ENCODE measurements around the gene CENPX.
A peak's percentile ranks its signal among the peaks of the same experiment; 100 is the strongest.

CENPX gene

DNA sequence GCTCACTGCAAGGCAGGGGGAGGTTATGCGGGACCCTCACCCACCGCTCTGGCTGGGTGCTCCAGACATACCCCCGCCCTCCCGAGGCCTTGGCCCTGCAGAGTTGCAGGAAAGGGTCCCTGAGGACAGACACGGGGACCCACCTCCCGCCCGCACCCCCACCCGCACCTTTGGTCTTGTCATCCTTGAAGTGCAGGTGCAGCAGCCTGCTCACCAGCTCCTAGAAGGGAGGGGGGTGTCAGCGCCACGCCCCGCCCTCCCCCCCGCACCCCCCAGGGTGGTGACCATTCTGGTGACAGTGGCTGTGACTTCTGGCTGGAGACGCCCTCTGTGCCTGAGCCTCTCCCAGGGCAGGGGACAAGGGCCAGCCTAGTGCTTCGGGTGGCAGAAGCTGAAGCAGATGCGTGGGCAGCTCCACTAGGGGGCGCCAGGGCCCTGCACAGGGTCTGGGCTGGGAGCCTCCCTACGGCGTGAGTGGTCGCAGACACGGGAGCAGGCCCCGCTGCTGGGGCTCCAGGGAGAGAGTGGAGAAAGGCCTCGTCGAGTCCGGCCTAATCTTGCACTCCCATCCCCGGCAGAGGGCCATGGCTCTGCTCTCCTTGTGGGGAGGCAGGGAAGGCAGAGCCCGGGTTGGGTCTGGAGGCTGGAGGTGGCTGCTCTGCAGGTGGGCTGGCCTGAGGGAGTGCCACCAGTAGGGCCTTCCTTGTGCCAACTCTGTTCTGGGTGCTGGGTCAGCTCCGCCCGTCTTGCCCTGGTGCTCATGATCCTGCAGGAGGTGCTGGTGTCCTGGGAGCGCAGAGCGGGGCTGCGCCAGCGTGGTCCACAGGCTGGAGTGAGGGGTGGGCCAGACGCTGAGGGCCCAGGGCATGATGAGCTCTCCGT, 2.7 kb downstream of the CENPX start:
- in situ Hi-C loops (cut with MboI; ENCODE audit: low sequenced_read_pairs, unreplicated experiment): loop anchor here (10.0 kb wide), 1 partner anchor 135 kb away; no protein-coding TSS in a partner anchor
- DNase-seq (ENCODE audit: low spot score): peak; percentile 85
- TF ChIP-seq CTCF (IDR thresholded peaks at IDR 0.05; ENCODE audit: borderline replicate concordance, control extremely low read depth, extremely low read depth, insufficient read depth, missing control alignments): peak; percentile 85

- in situ Hi-C loops (cut with MboI; ENCODE audit: low sequenced_read_pairs, unreplicated experiment): no loop called here
- no peak for TF ChIP-seq CTCF (IDR thresholded peaks at IDR 0.05; ENCODE audit: borderline replicate concordance, control extremely low read depth, extremely low read depth, insufficient read depth, missing control alignments)
- no peak for DNase-seq (ENCODE audit: low spot score)
These were observed 3.5 kb downstream of the CENPX start for GRCh38 chr17:82018989-82019689.

GRCh38 chr17:82018152-82018988, 4.3 kb downstream of the CENPX start:
- no peak for DNase-seq (ENCODE audit: low spot score)
- in situ Hi-C loops (cut with MboI; ENCODE audit: low sequenced_read_pairs, unreplicated experiment): no loop called here
- TF ChIP-seq CTCF (IDR thresholded peaks at IDR 0.05; ENCODE audit: borderline replicate concordance, control extremely low read depth, extremely low read depth, insufficient read depth, missing control alignments): no peak

- in situ Hi-C loops (cut with MboI; ENCODE audit: low sequenced_read_pairs, unreplicated experiment): no loop called here
- DNase-seq (ENCODE audit: low spot score): no peak
- no peak for TF ChIP-seq CTCF (IDR thresholded peaks at IDR 0.05; ENCODE audit: borderline replicate concordance, control extremely low read depth, extremely low read depth, insufficient read depth, missing control alignments)
These were observed 5.0 kb downstream of the CENPX start for GRCh38 chr17:82017612-82018151.

DNA sequence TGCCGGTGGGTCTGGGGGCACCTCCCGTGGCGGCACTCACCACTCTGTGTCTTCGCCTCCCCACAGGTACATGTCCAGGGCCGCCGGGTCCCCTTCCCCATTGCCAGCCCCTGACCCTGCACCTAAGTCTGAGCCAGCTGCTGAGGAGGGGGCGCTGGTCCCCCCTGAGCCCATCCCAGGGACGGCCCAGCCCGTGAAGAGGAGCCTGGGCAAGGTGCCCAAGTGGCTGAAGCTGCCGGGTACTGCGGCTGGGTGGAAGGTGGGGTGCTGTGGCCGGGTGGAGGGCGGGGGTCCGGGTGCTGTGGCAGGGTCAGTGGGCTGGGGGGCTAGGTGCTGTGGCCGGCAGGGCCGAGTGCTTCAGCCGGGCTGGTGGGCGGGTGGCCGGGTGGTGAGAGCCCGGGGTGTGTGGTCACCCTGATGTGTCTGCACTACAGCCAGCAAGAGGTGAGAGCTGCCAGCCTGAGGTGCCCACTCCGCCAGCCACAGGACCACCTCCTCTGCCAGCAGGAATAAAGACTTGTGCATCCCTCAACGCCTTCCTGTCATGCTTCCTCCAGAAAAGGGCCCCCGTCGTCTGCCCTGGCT, 5.7 kb downstream of the CENPX start:
- TF ChIP-seq CTCF (IDR thresholded peaks at IDR 0.05; ENCODE audit: borderline replicate concordance, control extremely low read depth, extremely low read depth, insufficient read depth, missing control alignments): no peak
- in situ Hi-C loops (cut with MboI; ENCODE audit: low sequenced_read_pairs, unreplicated experiment): no loop called here
- DNase-seq (ENCODE audit: low spot score): no peak

All from GM13976 (cell line).